K562 (cell line): Measurements from ENCODE around the gene TFAM. TPM values are rescaled to one million over a fixed set of nuclear protein-coding genes. Genes with fewer than 3 reads are reported as not detected.

Source experiments
- ATAC-seq: fragments of 200-7000 bp; cut with Tn5 transposase; 3 replicates; pipeline ENCODE4 v1.9.1; 2020; ENCODE audit warnings: moderate library complexity
- BruUV-seq: library from RNA; stranded (reverse); fragments of 400-500 nt; replicated peaks from 2 replicates; lab custom pipeline; 2021; lab: Mats Ljungman, UMichigan
- CTCF ChIA-PET: fragments of 300-600 bp; formaldehyde crosslinking; extraction: SDS; loops from one replicate; lab custom pipeline; 2021; ENCODE audit warnings: low intra/inter-chr PET ratio; lab: Yijun Ruan, JAX
- POLR2A ChIA-PET: fragments of 300-600, 350-650 bp; sonication (Branson Sonifier 250); formaldehyde crosslinking; extraction: SDS; loops from one replicate; lab custom pipeline; 2021; ENCODE audit warnings: antibody characterized with exemption, inconsistent platforms; lab: Yijun Ruan, JAX
- DNase-seq, 4 experiments: peaks; one replicate each; pipeline versions ENCODE4 v3.0.0 to v3.0.0-alpha.2; 2011 to 2018; ENCODE audit warnings: low spot score in 3 of 4, mixed read lengths in 3 of 4; ENCODE audit errors: extremely low read depth in 1 of 4
- FAIRE-seq: peaks from 2 replicates; lab custom pipeline; 2011; peaks lifted over from hg19 to GRCh38; lab: Jason Lieb, UNC
- H2AFZ ChIP-seq: 2 replicates; pipeline ENCODE4 v1.6.0; 2011; ENCODE audit warnings: low read depth, low read length, control low read depth, inconsistent platforms
- H3K27ac ChIP-seq: fragments of 200-600 bp; 3 replicates; pipeline ENCODE4 v1.8.0; 2011; ENCODE audit warnings: low read depth, mild to moderate bottlenecking, control low read depth, inconsistent platforms, low read length, moderate library complexity, mixed read lengths; ENCODE audit errors: extremely low read depth
- H3K27me3 ChIP-seq, 2 experiments: fragments of 300-600 bp in 1 of 2; 2 replicates in 1 of 2; 3 replicates in 1 of 2; pipeline versions ENCODE4 v1.6.0 to v1.8.0; 2011; ENCODE audit warnings: inconsistent platforms in 2 of 2, low read length in 2 of 2, mild to moderate bottlenecking in 1 of 2, mixed read lengths in 1 of 2, moderate library complexity in 1 of 2; ENCODE audit not compliant: control insufficient read depth in 2 of 2, insufficient read depth in 2 of 2
- H3K36me3 ChIP-seq: fragments of 300-600 bp; 3 replicates; pipeline ENCODE4 v1.8.0; 2011; ENCODE audit warnings: mild to moderate bottlenecking, low read length, inconsistent platforms; ENCODE audit not compliant: control insufficient read depth, insufficient read depth
- H3K4me1 ChIP-seq, 2 experiments: fragments of 200-600 bp in 1 of 2; replicated peaks in 1 of 2; 2 replicates in 1 of 2; 3 replicates in 1 of 2; pipeline versions ENCODE4 v1.5.1 to v1.8.0; 2011; ENCODE audit warnings: inconsistent platforms in 2 of 2, low read length in 2 of 2, mild to moderate bottlenecking in 1 of 2, mixed read lengths in 1 of 2, moderate library complexity in 1 of 2; ENCODE audit not compliant: control insufficient read depth in 2 of 2, insufficient read depth in 2 of 2
- H3K4me2 ChIP-seq: 2 replicates; pipeline ENCODE4 v1.6.1; 2011; ENCODE audit warnings: low read length, control low read depth, inconsistent platforms, mixed read lengths; ENCODE audit not compliant: insufficient read depth
- H3K4me3 ChIP-seq: fragments of 200-600 bp; sonication (generic), shearing (Covaris generic); 2 replicates; pipeline ENCODE4 v1.5.1; 2016; ENCODE audit warnings: control low read depth, inconsistent platforms
- H3K79me2 ChIP-seq: fragments of 200-600 bp; 3 replicates; pipeline ENCODE4 v1.8.0; 2011; ENCODE audit warnings: low read length, inconsistent platforms; ENCODE audit not compliant: control insufficient read depth, insufficient read depth
- H3K9ac ChIP-seq, 2 experiments: 2 replicates each; pipeline versions ENCODE4 v1.6.0 to v1.6.1; 2011; ENCODE audit warnings: low read depth in 2 of 2, low read length in 2 of 2, control low read depth in 1 of 2, inconsistent platforms in 1 of 2, mild to moderate bottlenecking in 1 of 2, mixed read lengths in 1 of 2; ENCODE audit not compliant: insufficient read depth in 1 of 2
- H3K9me1 ChIP-seq: one replicate; pipeline ENCODE4 v1.6.0; 2011; ENCODE audit warnings: inconsistent platforms, mild to moderate bottlenecking, low read length, moderate library complexity; ENCODE audit not compliant: control insufficient read depth, insufficient read depth
- H3K9me3 ChIP-seq: replicated peaks from 2 replicates; pipeline ENCODE4 v1.5.1; 2011; ENCODE audit warnings: low read depth, low read length, inconsistent platforms; ENCODE audit not compliant: control insufficient read depth, insufficient read depth
- H4K20me1 ChIP-seq: replicated peaks from 2 replicates; pipeline ENCODE4 v1.6.1; 2011; ENCODE audit warnings: low read length, inconsistent platforms, mixed read lengths; ENCODE audit not compliant: control insufficient read depth, insufficient read depth
- ASH1L ChIP-seq: fragments of 450-650 bp; IDR thresholded peaks from 2 replicates; pipeline ENCODE4 v1.6.1; 2018; ENCODE audit warnings: borderline replicate concordance, mild to moderate bottlenecking, low read depth; ENCODE audit not compliant: partially characterized antibody
- CHD2 ChIP-seq: IDR thresholded peaks from 2 replicates; pipeline ENCODE4 v1.6.1; 2011; ENCODE audit warnings: low read depth, low read length
- CLOCK ChIP-seq: fragments of 250-450 bp; sonication (Bioruptor Pico); IDR thresholded peaks from 2 replicates; pipeline ENCODE4 v1.4.0; 2020; ENCODE audit warnings: mild to moderate bottlenecking, moderate library complexity, borderline replicate concordance
- HIVEP1 ChIP-seq: fragments of 250-450 bp; sonication (Bioruptor Pico); IDR thresholded peaks from 2 replicates; pipeline ENCODE4 v1.4.0; 2020; ENCODE audit warnings: mild to moderate bottlenecking
- PCBP2 ChIP-seq: fragments of 200-400 bp; formaldehyde crosslinking; IDR thresholded peaks from 2 replicates; pipeline ENCODE4 v1.6.1; 2018; ENCODE audit warnings: low read length, low read depth, mild to moderate bottlenecking, moderate library complexity; ENCODE audit not compliant: poor library complexity, severe bottlenecking
- SMAD1 ChIP-seq: fragments of 150-350 bp; IDR thresholded peaks from 2 replicates; pipeline ENCODE4 v1.6.1; 2014; ENCODE audit warnings: low read length, low read depth; ENCODE audit not compliant: partially characterized antibody
- TRIM24 ChIP-seq, 2 experiments: fragments of 450-650 bp; IDR thresholded peaks; 2 replicates each; pipeline ENCODE4 v1.6.1; 2016
- U2AF1 ChIP-seq: fragments of 200-400 bp; formaldehyde crosslinking; optimal IDR thresholded peaks from 2 replicates; pipeline ENCODE3; 2017; ENCODE audit warnings: mild to moderate bottlenecking, low read depth, low read length, moderate library complexity
- ZNF212 ChIP-seq: fragments of 450-650 bp; formaldehyde crosslinking; IDR thresholded peaks from 2 replicates; pipeline ENCODE4 v1.4.0; 2020; ENCODE audit warnings: mild to moderate bottlenecking
- WGBS: fragments of 100-300 bp; shearing (Covaris generic); methylation state at CpG from one replicate; pipeline ENCODE4 v1.1.6; 2016; ENCODE audit warnings: low coverage, mixed read lengths; ENCODE audit not compliant: insufficient coverage; ENCODE audit errors: missing lambda C conversion rate; 5-methylcytosine and 5-hydroxymethylcytosine counted together
- in situ Hi-C: fragments of 300-500 bp; cut with MboI; formaldehyde crosslinking; loops from 4 replicates; pipeline ENCODE4 v1.15.0; 2018; ENCODE audit warnings: inconsistent platforms, mixed read lengths
- intact Hi-C: fragments of 100-400 bp; cut with micrococcal nuclease; formaldehyde crosslinking; loops from 2 replicates; pipeline ENCODE4 v1.14.2; 2022
- polyA plus RNA-seq, 8 experiments: library from polyadenylated mRNA; depleted of rRNA in 4 of 8; stranded (reverse) in 5 of 8; unstranded in 3 of 8; fragments of >200 nt; fragmentation: Nextera tagmentation in 2 of 8; fragmentation: Illumina TruSeq in 1 of 8; extraction: Ambion mirVana in 2 of 8; extraction: Trizol in 1 of 8; gene quantifications; 2 replicates each; pipeline versions ENCODE4 v1.2.1 to v1.2.3, GENCODE V29; 2011 to 2014; ENCODE audit warnings: inconsistent platforms in 1 of 8, missing spikeins in 1 of 8
- total RNA-seq, 7 experiments: library from RNA; depleted of rRNA in 6 of 7; stranded (reverse); fragments of >200 nt in 6 of 7; fragmentation: Illumina TruSeq in 2 of 7; extraction: Trizol in 2 of 7; gene quantifications; 2 replicates each; pipeline versions ENCODE4 v1.2.1 to v1.2.3, GENCODE V29; 2011 to 2021; ENCODE audit warnings: low replicate concordance in 1 of 7
- TF ChIP-seq, protein P1 (sequence below), 2 experiments: fragments of 450-650 bp in 1 of 2; sonication (generic) in 1 of 2; formaldehyde crosslinking in 1 of 2; IDR thresholded peaks in 1 of 2; conservative IDR thresholded peaks in 1 of 2; 2 replicates each; pipeline versions ENCODE4 v1.6.1 to v1.8.1; 2016 to 2023; ENCODE audit warnings: mild to moderate bottlenecking in 2 of 2, moderate library complexity in 2 of 2, inconsistent platforms in 1 of 2, missing genetic modification reagents in 1 of 2
- TF ChIP-seq, protein P2 (sequence below): fragments of 450-650 bp; IDR thresholded peaks from 2 replicates; pipeline ENCODE4 v1.6.1; 2016; ENCODE audit warnings: antibody characterized with exemption
- TF ChIP-seq, protein P3 (sequence below): fragments of 450-650 bp; IDR thresholded peaks from 2 replicates; pipeline ENCODE4 v1.6.1; 2014; ENCODE audit warnings: low read depth, mild to moderate bottlenecking, moderate library complexity, borderline replicate concordance

The TFAM gene
- total and polyA plus RNA-seq, 9 of the 15 experiments (the other 6 are each of a cell fraction or from before 2014, with no cell fraction given), result 74.3 to 227 (median 155) TPM

DNA sequence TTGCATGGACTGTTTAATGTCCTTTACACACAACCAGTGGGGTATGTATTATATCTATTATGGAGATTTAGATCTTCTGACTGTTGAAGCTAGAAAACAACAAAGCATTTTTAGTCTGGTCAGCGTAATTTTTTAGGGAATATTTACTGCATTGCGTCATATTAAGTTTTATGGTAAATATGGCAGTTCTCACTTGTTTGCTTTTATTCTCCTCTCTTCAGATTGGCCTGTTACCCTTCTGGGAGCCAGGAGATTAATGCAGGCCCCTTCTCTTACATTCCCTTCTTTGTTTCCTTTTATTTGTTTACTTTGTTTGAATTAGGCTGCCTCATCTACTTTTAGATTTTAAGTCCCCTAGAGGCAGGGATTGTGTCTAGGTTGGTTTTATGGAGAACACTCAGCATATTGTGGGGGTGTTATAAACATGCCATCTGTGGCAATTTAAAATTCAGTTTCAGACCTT lies 36.6 kb upstream of the TFAM start (continued):
- TF ChIP-seq CLOCK (CRISPR knock-in tag) (no peak), CHD2 (no peak), PCBP2 (no peak), TRIM24 (IDR thresholded peaks at IDR 0.05) (no peak)
- TF ChIP-seq, protein P1, sequence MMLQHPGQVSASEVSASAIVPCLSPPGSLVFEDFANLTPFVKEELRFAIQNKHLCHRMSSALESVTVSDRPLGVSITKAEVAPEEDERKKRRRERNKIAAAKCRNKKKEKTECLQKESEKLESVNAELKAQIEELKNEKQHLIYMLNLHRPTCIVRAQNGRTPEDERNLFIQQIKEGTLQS (IDR thresholded peaks at IDR 0.05), result peak; percentile 20; the same call in 1 of the 2 replicates
- TF ChIP-seq, protein P1 (CRISPR knock-in tag; conservative IDR thresholded peaks at IDR 0.05), result no peak
- TF ChIP-seq, all 486 proteins: peak for 9

- FAIRE-seq (peak; percentile 49), ATAC-seq (no peak), DNase-seq (no peak)
- no peaks in the 10 kb centered on the region for H3K9me3 ChIP-seq
- peaks cover 0 to 5% of the 10 kb centered on the region in 2 experiments; a peak in 2 of 5 replicates for H3K4me1 ChIP-seq
- H3K79me2 ChIP-seq, result peaks cover 24% of the 10 kb centered on the region
- intact Hi-C loops (no loop called here), in situ Hi-C loops (no loop called here)
- 70% methylated on average over 2 of the region's 2 CpGs for WGBS
- H3K36me3 ChIP-seq, result no peaks in the 10 kb centered on the region; the same call in 2 of the 3 replicates
- no peaks in the 10 kb centered on the region for H3K27me3 ChIP-seq
- no peak overlapping the region for H3K4me3 ChIP-seq
- CTCF ChIA-PET, result no interaction called here
- BruUV-seq, result no TSS peak
- H2AFZ ChIP-seq, result no peak overlapping the region
- no peaks in the 10 kb centered on the region for H3K9me1 ChIP-seq
- H3K4me2 ChIP-seq, result no peak overlapping the region
- H3K9ac ChIP-seq, result no peak overlapping the region
- no peaks in the 10 kb centered on the region for H4K20me1 ChIP-seq
- POLR2A ChIA-PET, result interaction anchor here (0.9 to 1.4 kb wide), 4 partner anchors 10 to 77 kb away, joined by 3 to 5 read pairs (median 4); partner anchors contain the start of gene UBE2D1
- no peak overlapping the region; the same call in 2 of the 3 replicates for H3K27ac ChIP-seq
- TF ChIP-seq HIVEP1 (CRISPR knock-in tag) (no peak), U2AF1 (no peak), ASH1L (no peak), ZNF212 (no peak), SMAD1 (no peak)
- TF ChIP-seq, protein P2, sequence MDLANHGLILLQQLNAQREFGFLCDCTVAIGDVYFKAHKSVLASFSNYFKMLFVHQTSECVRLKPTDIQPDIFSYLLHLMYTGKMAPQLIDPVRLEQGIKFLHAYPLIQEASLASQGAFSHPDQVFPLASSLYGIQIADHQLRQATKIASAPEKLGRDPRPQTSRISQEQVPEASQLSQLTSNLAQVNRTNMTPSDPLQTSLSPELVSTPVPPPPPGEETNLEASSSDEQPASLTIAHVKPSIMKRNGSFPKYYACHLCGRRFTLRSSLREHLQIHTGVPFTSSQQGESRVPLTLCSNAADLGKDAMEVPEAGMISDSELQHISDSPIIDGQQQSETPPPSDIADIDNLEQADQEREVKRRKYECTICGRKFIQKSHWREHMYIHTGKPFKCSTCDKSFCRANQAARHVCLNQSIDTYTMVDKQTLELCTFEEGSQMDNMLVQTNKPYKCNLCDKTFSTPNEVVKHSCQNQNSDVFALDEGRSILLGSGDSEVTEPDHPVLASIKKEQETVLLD, result no peak
- TF ChIP-seq, protein P3, sequence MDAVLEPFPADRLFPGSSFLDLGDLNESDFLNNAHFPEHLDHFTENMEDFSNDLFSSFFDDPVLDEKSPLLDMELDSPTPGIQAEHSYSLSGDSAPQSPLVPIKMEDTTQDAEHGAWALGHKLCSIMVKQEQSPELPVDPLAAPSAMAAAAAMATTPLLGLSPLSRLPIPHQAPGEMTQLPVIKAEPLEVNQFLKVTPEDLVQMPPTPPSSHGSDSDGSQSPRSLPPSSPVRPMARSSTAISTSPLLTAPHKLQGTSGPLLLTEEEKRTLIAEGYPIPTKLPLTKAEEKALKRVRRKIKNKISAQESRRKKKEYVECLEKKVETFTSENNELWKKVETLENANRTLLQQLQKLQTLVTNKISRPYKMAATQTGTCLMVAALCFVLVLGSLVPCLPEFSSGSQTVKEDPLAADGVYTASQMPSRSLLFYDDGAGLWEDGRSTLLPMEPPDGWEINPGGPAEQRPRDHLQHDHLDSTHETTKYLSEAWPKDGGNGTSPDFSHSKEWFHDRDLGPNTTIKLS, result no peak
Observed at GRCh38 chr10:58350023-58350422, 35.2 kb upstream of the TFAM start.
